NCI-H2029 treated with DMSO at 0.1 percent for 48 hours (cell line): ENCODE results near the gene ZNF582.
A peak's percentile ranks its signal among the peaks of the same experiment; 100 is the strongest.
"Not testable (repeated sequence)": the region's sequence is repeated elsewhere in the genome, so short reads cannot be mapped to it uniquely, and the experiment has no call there.

ENCODE experiments used
- DNase-seq: peaks from one replicate; lab custom pipeline; 2025; lab: John Stamatoyannopoulos, UW

Gene ZNF582

DNA sequence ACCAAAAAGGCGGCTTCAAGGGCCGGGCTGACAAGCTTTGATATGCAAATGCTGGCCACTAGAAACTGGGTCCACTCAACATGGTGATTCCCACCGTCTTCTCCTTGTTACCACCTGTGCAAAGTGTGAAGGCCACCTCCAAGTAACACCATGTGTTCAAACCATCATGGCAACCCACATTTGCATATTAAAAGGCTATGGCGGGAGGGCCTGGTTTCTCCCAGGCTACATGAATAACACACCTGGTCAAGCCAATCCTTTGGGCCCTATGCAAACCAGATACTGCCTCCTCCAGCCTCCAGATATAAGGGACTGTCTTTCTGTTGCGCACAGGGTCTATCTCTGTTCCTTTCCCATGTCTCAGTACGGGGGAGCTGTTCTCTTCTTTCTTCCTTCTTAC is 42.1 kb downstream of the ZNF582 start:
- DNase-seq: no peak

DNA sequence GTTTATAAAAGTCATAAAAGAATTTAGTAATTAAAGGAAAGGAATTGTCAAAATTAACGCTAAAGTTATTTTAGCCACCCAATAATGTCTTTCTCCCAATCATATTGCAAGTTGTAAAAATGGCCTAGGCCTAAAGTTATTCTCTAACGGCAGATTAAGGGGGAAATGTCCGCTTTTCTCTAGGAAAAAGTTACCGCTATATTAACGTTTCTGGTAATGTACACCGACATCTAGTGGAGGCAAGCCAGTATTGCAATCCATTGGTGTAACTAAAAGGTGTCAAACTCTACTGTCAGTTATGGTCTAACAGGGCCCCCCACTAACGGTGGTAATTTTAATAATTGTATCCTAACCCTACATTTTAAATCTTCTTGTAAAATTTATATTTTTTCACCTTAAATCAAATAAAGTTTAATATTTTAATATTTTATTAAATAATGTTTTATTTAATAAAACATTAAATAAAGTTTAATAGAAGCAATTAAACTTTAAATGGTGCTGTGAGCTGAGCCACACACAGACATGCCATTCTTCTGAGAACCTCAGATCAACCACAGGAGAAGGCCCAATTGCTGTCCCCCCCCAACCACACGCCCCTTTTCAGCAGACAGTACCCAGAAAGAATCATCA is 42.8 kb downstream of the ZNF582 start:
- peak; percentile 19 for DNase-seq

DNA sequence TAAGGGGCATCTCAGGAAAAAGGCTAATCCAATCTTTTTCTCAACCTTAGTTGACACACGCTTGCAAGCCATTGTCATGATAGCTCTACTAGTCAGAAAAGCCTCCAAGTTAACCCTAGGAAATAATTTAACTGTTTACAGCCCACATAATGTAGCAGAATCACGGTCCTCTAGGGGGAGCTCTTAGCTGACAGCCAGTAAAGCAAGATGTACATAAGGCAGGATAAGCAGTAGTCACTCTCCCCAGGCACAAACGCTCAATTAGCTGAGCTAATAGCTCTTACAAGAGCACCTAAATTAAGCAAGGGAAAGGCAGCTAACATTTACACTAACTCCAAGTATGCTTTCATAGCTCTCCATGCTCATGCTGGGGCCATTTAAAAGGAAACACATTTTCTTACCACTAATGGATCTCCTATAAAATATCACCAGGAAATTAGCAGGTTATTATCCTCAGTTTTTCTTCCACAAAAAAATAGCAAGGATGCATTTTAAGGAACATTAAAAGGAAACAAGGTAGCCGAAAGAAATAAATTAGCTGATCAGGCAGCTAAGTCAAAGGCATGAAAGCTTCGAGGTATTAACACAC is 45.0 kb downstream of the ZNF582 start:
- DNase-seq: no peak

DNA sequence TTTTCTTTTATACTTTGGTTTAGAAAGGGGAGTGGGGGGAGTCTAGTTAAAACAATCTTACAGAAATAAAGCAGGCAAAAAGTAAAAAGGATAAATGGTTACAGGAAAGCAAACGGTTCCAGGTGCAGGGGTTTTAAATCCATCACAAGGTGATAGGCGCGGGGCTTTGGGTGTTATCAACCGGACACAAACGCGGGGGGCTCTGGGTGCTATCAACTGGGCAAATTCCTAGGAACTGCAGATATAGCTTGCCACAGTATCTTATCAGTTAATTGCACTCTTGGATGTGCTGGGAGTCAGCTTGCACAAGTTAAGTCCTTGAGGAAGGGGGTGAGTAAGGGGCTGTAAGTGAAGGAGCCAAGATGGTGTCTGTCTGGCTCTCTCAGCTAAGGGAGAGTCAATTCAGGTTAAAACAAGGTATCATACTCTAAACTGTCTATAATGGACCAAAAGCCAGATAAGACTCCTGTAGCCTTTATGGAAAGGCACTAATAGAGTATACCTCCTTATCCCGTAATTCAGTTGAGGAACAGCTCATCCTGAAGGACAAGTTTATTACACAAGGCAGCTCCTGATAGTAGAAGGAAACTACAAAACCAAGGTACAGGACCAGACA is 46.1 kb downstream of the ZNF582 start:
- no peak for DNase-seq

DNA sequence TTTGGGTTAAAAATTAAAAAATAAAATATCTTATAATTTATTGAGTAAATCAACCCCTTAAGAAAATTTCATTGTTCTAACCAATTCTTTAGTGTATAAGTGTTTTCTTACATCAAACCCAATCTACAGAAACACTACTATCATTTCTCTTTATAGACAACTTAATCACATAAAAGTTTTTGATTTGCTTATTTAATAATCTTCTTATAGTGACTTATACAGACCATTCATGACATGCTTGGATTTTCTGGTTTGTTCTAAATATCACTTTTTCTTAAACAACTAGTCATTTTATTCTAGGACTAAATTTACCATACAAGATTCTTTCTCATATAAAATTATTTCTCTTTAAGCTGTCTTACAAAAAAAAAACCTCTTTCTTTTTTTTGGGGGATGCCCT is 51.4 kb downstream of the ZNF582 start:
- DNase-seq: no peak

DNA sequence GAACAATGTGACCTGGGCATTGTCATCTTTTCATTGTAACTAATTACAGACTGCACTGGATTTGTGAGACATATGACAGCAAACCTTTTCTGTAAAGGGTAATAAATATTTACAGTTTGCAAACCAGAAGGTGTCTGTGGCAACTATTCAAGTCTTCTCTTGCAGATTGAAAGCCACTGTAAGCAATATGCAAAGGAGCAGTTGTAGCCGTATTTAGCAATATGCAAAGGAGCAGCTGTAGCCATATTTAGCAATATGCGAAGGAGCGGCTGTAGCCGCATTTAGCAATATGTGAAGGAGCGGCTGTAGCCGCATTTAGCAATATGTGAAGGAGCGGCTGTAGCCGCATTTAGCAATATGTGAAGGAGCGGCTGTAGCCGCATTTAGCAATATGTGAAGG is 54.3 kb downstream of the ZNF582 start:
- DNase-seq: not testable (repeated sequence)

DNA sequence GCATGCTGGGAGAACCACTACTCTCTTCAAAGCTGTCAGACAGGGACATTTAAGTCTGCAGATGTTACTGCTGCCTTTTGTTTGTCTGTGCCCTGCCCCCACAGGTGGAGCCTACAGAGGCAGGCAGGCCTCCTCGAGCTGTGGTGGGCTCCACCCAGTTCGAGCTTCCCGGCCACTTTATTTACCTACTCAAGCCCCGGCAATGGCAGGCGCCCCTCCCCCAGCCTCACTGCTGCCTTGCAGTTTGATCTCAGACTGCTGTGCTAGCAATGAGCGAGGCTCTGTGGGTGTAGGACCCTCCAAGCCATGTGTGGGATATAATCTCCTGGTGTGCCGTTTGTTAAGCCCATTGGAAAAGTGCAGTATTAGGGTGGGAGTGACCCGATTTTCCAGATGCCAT is 56.3 kb downstream of the ZNF582 start:
- DNase-seq: not testable (repeated sequence)

DNA sequence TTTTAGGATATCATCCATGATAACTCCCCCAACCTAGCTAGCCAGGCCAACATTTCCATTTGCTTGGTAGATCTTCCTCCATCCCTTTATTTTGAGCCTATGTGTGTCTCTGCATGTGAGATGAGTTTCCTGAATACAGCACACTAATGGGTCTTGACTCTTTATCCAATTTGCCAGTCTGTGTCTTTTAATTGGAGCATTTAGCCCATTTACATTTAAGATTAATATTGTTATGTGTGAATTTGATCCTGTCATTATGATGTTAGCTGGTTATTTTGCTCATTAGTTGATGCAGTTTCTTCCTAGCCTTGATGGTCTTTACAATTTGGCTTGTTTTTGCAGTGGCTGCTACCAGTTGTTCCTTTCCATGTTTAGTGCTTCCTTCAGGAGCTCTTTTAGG is 58.0 kb downstream of the ZNF582 start:
- DNase-seq: not testable (repeated sequence)

DNA sequence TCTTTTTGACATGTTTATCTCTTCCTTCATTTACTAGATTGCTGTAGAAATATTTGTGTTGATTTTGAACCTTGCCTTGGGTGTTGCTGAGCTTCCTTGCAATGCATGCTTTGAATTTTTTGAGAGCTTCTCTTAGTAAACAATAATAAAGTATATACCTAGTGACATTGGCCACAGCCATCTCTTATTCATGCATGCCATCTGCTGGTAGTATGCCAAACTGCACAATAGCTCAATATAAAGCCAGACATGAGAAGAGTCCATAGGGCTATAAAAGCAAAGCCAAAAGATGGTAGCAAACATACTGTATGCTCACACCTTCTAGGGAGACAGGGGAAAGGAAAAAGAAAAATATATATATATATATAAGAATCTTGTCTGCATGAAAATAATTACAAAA is 59.8 kb downstream of the ZNF582 start:
- peak; percentile 41 for DNase-seq
